ENCODE data around the gene BBS1. TPM values are rescaled to one million over a fixed set of nuclear protein-coding genes. Genes with fewer than 3 reads are reported as not detected.

The BBS1 gene
- total and polyA plus RNA-seq, 8 donors: 22.8 to 75.1 (median 63.6) TPM

DNA sequence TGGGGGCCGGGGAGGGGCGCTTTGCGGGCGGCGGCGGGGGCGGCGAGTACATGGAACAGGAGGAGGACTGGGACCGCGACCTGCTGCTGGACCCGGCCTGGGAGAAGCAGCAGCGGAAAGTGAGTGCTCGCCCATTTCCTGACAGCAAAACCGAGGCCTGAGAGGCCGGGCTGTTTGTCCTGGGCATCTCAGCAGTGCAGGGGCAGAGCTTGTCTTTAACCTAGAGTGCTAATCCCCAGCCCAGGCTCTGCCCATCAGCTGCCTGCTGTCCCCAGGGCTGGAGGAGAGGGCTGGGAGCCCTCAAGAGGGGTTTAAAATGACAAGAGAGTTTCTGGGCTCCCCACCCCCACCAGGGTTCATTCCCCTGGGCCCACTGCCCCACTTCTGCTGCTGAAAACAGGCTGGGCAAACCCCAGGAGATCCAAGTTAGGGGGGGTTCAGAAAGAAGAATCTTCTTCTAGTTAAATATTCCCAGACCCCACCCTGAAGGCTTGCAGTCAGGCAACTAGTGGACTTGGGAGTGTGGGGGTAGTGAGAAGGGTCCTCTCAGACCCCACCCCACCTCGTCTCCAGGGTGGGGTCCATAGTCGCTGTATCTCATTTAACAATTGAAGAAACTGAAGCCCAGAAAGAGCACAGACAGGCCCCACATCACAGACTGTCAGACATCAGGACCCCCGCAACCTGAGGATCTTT, 36.7 kb downstream of the BBS1 start:
- peaks cover 0 to 7% of the 10 kb centered on the region in 2 donors for H3K27me3 ChIP-seq
- intact Hi-C loops (cut with DNase I): no loop called here
- H3K36me3 ChIP-seq: peaks cover 0 to 11% of the 10 kb centered on the region in 2 donors
- no peak for ATAC-seq
- peak overlapping the region in 1 of 2 donors; percentile 67 for H3K4me3 ChIP-seq
- peaks cover 11 to 44% of the 10 kb centered on the region in 2 donors for H3K4me1 ChIP-seq
- DNase-seq: peak in 1 of 4 donors; percentile 76
- H3K9me3 ChIP-seq: no peaks in the 10 kb centered on the region
- H3K27ac ChIP-seq: no peak overlapping the region
- TF ChIP-seq, protein P1, sequence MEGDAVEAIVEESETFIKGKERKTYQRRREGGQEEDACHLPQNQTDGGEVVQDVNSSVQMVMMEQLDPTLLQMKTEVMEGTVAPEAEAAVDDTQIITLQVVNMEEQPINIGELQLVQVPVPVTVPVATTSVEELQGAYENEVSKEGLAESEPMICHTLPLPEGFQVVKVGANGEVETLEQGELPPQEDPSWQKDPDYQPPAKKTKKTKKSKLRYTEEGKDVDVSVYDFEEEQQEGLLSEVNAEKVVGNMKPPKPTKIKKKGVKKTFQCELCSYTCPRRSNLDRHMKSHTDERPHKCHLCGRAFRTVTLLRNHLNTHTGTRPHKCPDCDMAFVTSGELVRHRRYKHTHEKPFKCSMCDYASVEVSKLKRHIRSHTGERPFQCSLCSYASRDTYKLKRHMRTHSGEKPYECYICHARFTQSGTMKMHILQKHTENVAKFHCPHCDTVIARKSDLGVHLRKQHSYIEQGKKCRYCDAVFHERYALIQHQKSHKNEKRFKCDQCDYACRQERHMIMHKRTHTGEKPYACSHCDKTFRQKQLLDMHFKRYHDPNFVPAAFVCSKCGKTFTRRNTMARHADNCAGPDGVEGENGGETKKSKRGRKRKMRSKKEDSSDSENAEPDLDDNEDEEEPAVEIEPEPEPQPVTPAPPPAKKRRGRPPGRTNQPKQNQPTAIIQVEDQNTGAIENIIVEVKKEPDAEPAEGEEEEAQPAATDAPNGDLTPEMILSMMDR (IDR thresholded peaks at IDR 0.05): no peak

DNA sequence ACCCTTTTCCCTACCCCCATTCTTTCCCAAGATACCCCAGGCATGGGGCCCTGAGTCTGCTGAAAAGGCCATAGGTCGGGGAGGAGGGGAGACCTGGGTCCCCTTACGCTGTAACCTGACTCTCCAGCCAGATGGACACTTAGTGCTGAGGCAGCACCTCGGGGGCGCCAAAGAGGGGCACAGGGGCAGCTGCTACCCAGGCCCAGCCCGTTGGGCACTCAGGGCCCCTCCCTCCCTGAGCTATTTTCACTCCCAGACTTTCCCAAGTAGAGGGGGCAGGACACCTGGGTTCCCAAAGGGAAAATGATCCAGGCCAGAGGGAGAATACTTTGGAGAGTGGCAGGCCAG, 37.2 kb downstream of the BBS1 start:
- no peak overlapping the region for H3K27ac ChIP-seq
- no peaks in the 10 kb centered on the region for H3K9me3 ChIP-seq
- H3K4me1 ChIP-seq: peaks cover 11 to 40% of the 10 kb centered on the region in 2 donors
- TF ChIP-seq, protein P1 (IDR thresholded peaks at IDR 0.05): no peak
- DNase-seq (peak in 1 of 4 donors; percentile 53), ATAC-seq (no peak)
- no peak overlapping the region for H3K4me3 ChIP-seq
- peaks cover 0 to 6% of the 10 kb centered on the region in 2 donors for H3K36me3 ChIP-seq
- intact Hi-C loops (cut with DNase I): no loop called here
- H3K27me3 ChIP-seq: peaks cover 0 to 7% of the 10 kb centered on the region in 2 donors

DNA sequence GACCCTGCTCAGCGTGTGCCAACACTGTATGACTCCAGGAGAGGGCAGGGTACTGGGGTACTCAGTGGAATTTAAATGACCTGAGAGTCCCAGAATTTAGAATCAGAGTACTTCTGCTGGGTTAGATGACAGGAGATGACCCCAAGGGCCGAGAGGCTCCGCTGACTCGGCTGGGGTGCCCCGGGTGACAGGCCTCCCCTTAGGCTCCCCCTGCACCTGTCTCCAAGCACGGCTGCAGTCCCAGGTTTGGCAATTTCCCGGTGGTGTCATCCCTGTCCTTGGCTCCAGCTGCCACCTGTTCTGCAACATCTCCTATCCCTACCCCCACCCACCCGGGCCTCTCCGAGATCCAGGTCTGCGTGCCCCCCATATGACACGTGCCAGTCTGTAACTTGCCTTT, 37.6 kb downstream of the BBS1 start:
- peaks cover 0 to 7% of the 10 kb centered on the region in 2 donors for H3K27me3 ChIP-seq
- H3K36me3 ChIP-seq: peaks cover 0 to 2% of the 10 kb centered on the region in 2 donors
- TF ChIP-seq, protein P1 (IDR thresholded peaks at IDR 0.05): no peak
- no peaks in the 10 kb centered on the region for H3K9me3 ChIP-seq
- H3K27ac ChIP-seq: no peak overlapping the region
- ATAC-seq (no peak), DNase-seq (no peak)
- intact Hi-C loops (cut with DNase I): no loop called here
- H3K4me3 ChIP-seq: no peak overlapping the region
- H3K4me1 ChIP-seq: peaks cover 11 to 36% of the 10 kb centered on the region in 2 donors

DNA sequence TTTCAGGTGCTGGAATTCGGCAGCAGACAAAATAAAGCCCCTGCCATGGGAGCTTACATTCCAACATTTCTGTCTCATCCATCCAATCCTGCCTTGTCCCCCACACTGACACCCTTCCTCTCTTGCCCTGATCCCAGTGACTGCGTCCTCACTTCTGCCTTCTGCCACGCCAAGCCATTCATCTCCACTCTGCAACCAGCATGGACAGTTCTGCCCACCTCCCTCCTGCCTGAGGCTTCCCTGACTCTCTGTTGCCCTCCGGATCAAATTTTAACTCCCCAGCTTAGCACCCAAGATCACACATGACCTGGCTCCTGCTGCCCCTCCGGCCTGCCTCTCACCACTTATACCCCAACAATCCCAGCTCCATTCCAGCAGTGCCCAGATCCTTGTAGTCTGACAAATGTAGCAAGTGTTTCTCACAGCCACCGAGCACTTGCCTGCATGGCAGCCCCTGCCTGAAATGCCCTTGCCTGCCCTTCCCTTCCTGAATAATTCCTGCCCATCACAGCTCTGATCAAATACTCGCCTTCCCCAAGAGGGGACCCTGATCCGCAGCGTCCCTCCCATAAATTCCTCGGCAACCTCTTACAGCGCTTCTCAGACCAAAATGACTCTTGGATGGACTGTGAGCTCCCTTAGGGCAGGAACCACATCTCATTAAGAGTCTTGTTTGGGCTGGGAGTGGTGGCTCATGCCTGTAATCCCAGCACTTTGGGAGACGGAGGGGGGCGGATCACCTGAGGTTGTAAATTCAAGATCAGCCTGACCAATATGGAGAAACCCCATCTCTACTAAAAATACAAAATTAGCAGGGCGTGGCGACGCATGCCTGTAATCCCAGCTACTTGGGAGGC, 38.6 kb downstream of the BBS1 start:
- ATAC-seq: no peak
- Histone ChIP-seq H3K36me3 (no peaks in the 10 kb centered on the region), H3K4me1 (peaks cover 11 to 26% of the 10 kb centered on the region in 2 donors), H3K9me3 (no peaks in the 10 kb centered on the region), H3K4me3 (no peak overlapping the region), H3K27ac (no peak overlapping the region), H3K27me3 (peaks cover 0 to 7% of the 10 kb centered on the region in 2 donors)
- DNase-seq: peak in 1 of 4 donors; percentile 21
- TF ChIP-seq, protein P1 (IDR thresholded peaks at IDR 0.05): no peak
- intact Hi-C loops (cut with DNase I): no loop called here

DNA sequence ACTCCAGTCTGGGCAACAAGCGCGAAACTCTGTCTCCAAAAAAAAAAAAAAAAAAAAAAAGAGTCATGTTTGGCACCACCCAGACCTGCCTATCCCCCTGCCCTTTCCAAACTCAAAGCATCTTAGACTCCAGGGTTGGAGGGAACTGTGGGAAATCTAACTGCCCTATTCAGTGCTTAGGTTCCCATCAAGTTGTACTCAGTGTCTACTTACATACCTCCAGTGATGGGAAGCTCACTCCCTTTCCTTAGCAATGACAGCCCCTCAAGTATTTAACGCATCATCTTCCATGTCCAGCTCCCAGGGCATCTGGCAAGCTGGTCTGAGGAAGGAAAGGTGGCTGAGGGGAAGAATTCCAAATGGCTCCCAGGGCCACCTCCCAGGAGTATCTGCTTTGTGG, 39.3 kb downstream of the BBS1 start:
- Histone ChIP-seq H3K36me3 (no peaks in the 10 kb centered on the region), H3K27ac (no peak overlapping the region), H3K27me3 (peaks cover 0 to 7% of the 10 kb centered on the region in 2 donors), H3K4me1 (peaks cover 11 to 19% of the 10 kb centered on the region in 2 donors), H3K9me3 (no peaks in the 10 kb centered on the region), H3K4me3 (no peak overlapping the region)
- TF ChIP-seq, protein P1 (IDR thresholded peaks at IDR 0.05): no peak
- ATAC-seq: no peak
- intact Hi-C loops (cut with DNase I): no loop called here
- DNase-seq: no peak

Data from left lung (tissue), 10 donors.